ENCODE measurements around the gene IQSEC3.
"Not testable (repeated sequence)": the region's sequence is repeated elsewhere in the genome, so short reads cannot be mapped to it uniquely, and the experiment has no call there.

- TF ChIP-seq POLR2A (IDR thresholded peaks at IDR 0.05): not testable (repeated sequence)
- TF ChIP-seq, protein P1, sequence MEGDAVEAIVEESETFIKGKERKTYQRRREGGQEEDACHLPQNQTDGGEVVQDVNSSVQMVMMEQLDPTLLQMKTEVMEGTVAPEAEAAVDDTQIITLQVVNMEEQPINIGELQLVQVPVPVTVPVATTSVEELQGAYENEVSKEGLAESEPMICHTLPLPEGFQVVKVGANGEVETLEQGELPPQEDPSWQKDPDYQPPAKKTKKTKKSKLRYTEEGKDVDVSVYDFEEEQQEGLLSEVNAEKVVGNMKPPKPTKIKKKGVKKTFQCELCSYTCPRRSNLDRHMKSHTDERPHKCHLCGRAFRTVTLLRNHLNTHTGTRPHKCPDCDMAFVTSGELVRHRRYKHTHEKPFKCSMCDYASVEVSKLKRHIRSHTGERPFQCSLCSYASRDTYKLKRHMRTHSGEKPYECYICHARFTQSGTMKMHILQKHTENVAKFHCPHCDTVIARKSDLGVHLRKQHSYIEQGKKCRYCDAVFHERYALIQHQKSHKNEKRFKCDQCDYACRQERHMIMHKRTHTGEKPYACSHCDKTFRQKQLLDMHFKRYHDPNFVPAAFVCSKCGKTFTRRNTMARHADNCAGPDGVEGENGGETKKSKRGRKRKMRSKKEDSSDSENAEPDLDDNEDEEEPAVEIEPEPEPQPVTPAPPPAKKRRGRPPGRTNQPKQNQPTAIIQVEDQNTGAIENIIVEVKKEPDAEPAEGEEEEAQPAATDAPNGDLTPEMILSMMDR (IDR thresholded peaks at IDR 0.05): not testable (repeated sequence)
These were observed 47.6 kb upstream of the IQSEC3 start for GRCh38 chr12:18821-19567.

Measured in heart left ventricle (tissue), 13 donors.